ENCODE results near the gene CHST15.
A peak's percentile ranks its signal among the peaks of the same experiment; 100 is the strongest.

The CHST15 gene, protein sequence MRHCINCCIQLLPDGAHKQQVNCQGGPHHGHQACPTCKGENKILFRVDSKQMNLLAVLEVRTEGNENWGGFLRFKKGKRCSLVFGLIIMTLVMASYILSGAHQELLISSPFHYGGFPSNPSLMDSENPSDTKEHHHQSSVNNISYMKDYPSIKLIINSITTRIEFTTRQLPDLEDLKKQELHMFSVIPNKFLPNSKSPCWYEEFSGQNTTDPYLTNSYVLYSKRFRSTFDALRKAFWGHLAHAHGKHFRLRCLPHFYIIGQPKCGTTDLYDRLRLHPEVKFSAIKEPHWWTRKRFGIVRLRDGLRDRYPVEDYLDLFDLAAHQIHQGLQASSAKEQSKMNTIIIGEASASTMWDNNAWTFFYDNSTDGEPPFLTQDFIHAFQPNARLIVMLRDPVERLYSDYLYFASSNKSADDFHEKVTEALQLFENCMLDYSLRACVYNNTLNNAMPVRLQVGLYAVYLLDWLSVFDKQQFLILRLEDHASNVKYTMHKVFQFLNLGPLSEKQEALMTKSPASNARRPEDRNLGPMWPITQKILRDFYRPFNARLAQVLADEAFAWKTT

DNA sequence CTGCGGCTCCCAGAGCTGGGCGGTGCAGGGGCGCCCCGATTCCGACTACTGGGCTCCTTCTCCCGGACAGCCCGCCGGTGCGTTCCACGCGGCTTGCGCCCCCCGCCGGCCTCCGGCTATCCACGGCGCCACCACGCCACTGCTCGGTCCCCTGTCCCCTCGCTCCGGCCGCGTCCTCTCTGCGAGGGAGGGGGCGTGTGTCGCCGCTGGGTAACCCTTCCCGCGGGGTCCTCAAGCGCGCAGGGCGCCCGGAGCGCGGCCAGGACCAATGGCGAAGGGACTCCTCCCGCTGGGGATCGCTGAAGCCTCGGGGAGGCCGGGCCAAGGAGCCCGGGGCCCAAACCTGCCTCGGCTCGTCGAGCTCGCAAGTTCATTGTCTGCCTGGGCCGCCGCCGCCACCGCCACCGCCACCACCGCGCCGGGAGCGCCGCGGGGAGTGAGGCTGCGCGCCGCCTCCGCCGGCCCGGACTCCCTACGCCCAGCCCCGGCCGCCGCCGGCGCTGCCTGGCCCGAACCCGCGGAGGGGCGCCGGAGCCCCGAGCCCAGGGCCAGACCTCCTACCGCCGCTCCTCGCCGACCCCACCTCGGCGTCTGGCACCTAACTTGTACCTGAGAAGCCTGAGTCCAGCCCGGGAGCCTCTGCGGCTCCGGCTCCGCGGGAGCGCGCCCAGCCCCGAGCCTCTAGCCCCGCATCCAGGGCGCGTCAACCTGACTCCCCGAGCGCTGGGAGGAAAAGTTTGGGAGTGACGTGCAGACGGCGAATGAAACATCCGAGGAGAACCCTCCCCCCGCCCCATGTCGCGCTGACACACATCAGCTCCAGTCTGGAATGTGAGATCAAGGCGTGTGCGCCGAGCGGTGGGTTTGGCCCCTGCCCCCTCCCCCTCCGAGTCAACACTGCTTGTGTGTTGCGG is at the start of gene CHST15:
TSS of gene CHST15 (minus strand) at position 739 of the 914 bp plus-strand sequence. CDS start 47,386 bp downstream, outside the sequence.
- peak within 1 kb of the TSS; percentile 91 for H3K27ac ChIP-seq (ENCODE audit: low read depth, low read length)
- no peaks in the 10 kb centered on the region for H3K9me3 ChIP-seq (ENCODE audit: low read length)
- H3K4me1 ChIP-seq (ENCODE audit: insufficient read depth, low read length), result peaks cover 52% of the 10 kb centered on the region
- H3K4me3 ChIP-seq (ENCODE audit: low read depth in 1 of 2, low read length in 2 of 2), result peak within 1 kb of the TSS; percentile 70 to 98
- peak within 1 kb of the TSS; percentile 49 for H3K9ac ChIP-seq (ENCODE audit: low read length)
- H3K36me3 ChIP-seq (ENCODE audit: insufficient read depth, low read length), result no peaks in the 10 kb centered on the region
- H3K27me3 ChIP-seq (ENCODE audit: control insufficient read depth in 1 of 2, insufficient read depth in 2 of 2, low read length in 2 of 2), result no peaks in the 10 kb centered on the region

- no peaks in the 10 kb centered on the region for H3K9me3 ChIP-seq (ENCODE audit: low read length)
- no peak overlapping the region for H3K27ac ChIP-seq (ENCODE audit: low read depth, low read length)
- no peak overlapping the region for H3K9ac ChIP-seq (ENCODE audit: low read length)
- no peaks in the 10 kb centered on the region for H3K4me1 ChIP-seq (ENCODE audit: insufficient read depth, low read length)
- no peak overlapping the region for H3K4me3 ChIP-seq (ENCODE audit: low read depth in 1 of 2, low read length in 2 of 2)
- no peaks in the 10 kb centered on the region for H3K27me3 ChIP-seq (ENCODE audit: control insufficient read depth in 1 of 2, insufficient read depth in 2 of 2, low read length in 2 of 2)
- H3K36me3 ChIP-seq (ENCODE audit: insufficient read depth, low read length), result no peaks in the 10 kb centered on the region
These were observed 49.6 kb upstream of the CHST15 start for GRCh38 chr10:124142960-124143359.

- Histone ChIP-seq H3K36me3 (ENCODE audit: insufficient read depth, low read length) (no peaks in the 10 kb centered on the region), H3K27me3 (ENCODE audit: control insufficient read depth in 1 of 2, insufficient read depth in 2 of 2, low read length in 2 of 2) (no peaks in the 10 kb centered on the region), H3K9ac (ENCODE audit: low read length) (no peak overlapping the region), H3K9me3 (ENCODE audit: low read length) (no peaks in the 10 kb centered on the region), H3K27ac (ENCODE audit: low read depth, low read length) (no peak overlapping the region), H3K4me1 (ENCODE audit: insufficient read depth, low read length) (no peaks in the 10 kb centered on the region), H3K4me3 (ENCODE audit: low read depth in 1 of 2, low read length in 2 of 2) (no peak overlapping the region)
These were observed 48.8 kb upstream of the CHST15 start for GRCh38 chr10:124142006-124142739.

DNA sequence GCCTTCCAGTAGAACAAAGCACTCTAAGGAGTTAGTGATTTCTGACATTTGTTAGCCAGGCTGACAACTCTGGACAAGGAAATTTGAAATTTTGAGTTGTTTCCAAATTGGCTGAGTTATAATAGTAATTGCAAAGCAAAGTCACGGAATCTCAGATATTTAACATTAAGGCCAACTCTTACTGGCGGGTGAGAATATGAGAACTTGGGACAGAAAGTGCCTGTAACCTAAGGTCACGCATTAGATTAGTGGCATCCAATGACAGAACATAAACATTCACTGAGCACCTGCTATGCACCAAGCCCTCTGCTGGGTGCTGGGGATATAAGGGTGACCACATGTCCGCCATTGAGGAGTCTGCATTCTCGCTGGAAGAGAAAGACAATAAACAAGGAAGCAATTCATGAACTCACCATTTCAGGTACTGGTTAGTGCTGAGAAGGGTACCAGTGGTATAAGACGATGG is 45.5 kb upstream of the CHST15 start:
- no peak overlapping the region for H3K9ac ChIP-seq (ENCODE audit: low read length)
- no peak overlapping the region for H3K27ac ChIP-seq (ENCODE audit: low read depth, low read length)
- H3K9me3 ChIP-seq (ENCODE audit: low read length), result no peaks in the 10 kb centered on the region
- no peaks in the 10 kb centered on the region for H3K36me3 ChIP-seq (ENCODE audit: insufficient read depth, low read length)
- H3K4me3 ChIP-seq (ENCODE audit: low read depth in 1 of 2, low read length in 2 of 2), result no peak overlapping the region
- H3K4me1 ChIP-seq (ENCODE audit: insufficient read depth, low read length), result no peaks in the 10 kb centered on the region
- H3K27me3 ChIP-seq (ENCODE audit: control insufficient read depth in 1 of 2, insufficient read depth in 2 of 2, low read length in 2 of 2), result no peaks in the 10 kb centered on the region

GRCh38 chr10:124138195-124138882 is 44.9 kb upstream of the CHST15 start:
- H3K4me3 ChIP-seq (ENCODE audit: low read depth in 1 of 2, low read length in 2 of 2), result no peak overlapping the region
- no peaks in the 10 kb centered on the region for H3K4me1 ChIP-seq (ENCODE audit: insufficient read depth, low read length)
- no peak overlapping the region for H3K9ac ChIP-seq (ENCODE audit: low read length)
- no peak overlapping the region for H3K27ac ChIP-seq (ENCODE audit: low read depth, low read length)
- H3K9me3 ChIP-seq (ENCODE audit: low read length), result no peaks in the 10 kb centered on the region
- H3K36me3 ChIP-seq (ENCODE audit: insufficient read depth, low read length), result no peaks in the 10 kb centered on the region
- H3K27me3 ChIP-seq (ENCODE audit: control insufficient read depth in 1 of 2, insufficient read depth in 2 of 2, low read length in 2 of 2), result no peaks in the 10 kb centered on the region

DNA sequence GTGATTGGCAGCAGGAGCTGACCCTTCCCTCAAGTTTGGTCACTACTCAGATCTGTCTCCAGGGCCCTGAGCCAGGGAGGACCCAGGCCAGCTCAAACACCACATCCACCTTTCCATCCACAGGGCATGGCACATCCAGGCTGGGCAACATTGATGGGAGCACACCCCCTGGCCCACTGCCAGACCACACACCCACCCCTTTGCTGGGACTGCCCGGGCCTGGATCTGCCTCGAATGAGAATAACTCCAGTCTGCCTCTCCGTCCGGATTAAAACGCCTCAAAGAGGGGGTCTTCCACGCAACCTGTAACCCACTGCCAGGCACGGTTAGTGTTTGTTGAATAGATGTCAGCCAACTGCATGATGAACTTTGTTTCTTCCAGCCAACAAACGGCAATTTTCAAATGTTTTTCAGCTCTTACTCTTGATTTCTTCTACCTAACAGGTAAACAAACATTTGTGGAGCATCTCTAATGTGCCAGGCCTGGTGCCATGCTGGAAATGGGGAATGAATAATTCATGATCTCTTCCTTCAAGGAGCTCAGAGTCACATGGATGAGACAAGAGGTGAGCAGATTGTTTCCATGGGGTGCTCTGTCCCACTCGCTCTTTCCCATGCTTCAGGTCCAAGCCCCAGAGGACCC is 41.0 kb upstream of the CHST15 start:
- H3K9me3 ChIP-seq (ENCODE audit: low read length), result no peaks in the 10 kb centered on the region
- no peak overlapping the region for H3K9ac ChIP-seq (ENCODE audit: low read length)
- H3K36me3 ChIP-seq (ENCODE audit: insufficient read depth, low read length), result no peaks in the 10 kb centered on the region
- H3K4me1 ChIP-seq (ENCODE audit: insufficient read depth, low read length), result no peaks in the 10 kb centered on the region
- H3K4me3 ChIP-seq (ENCODE audit: low read depth in 1 of 2, low read length in 2 of 2), result no peak overlapping the region
- H3K27me3 ChIP-seq (ENCODE audit: control insufficient read depth in 1 of 2, insufficient read depth in 2 of 2, low read length in 2 of 2), result no peaks in the 10 kb centered on the region
- H3K27ac ChIP-seq (ENCODE audit: low read depth, low read length), result no peak overlapping the region

DNA sequence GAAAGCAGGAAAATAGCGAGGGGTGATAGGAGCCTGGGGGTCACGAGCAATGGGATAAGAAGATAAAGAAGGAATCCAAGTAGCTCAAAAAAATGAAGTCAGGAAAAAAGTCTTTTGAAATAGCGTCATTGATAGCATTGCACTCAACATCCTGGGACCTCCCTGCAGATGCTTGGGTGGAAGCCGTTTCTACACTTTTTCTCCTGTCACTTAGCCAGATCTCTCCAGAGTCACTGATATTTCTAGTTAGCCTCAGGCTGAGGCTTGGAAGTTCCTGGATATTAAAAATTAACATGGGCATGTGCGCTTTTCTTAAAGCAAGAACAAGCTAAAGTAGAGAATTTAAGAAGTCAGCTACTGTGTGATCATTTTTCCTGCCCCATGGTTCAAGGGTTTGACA is 39.5 kb upstream of the CHST15 start:
- no peaks in the 10 kb centered on the region for H3K36me3 ChIP-seq (ENCODE audit: insufficient read depth, low read length)
- no peak overlapping the region for H3K4me3 ChIP-seq (ENCODE audit: low read depth in 1 of 2, low read length in 2 of 2)
- H3K9ac ChIP-seq (ENCODE audit: low read length), result no peak overlapping the region
- H3K9me3 ChIP-seq (ENCODE audit: low read length), result no peaks in the 10 kb centered on the region
- no peak overlapping the region for H3K27ac ChIP-seq (ENCODE audit: low read depth, low read length)
- no peaks in the 10 kb centered on the region for H3K27me3 ChIP-seq (ENCODE audit: control insufficient read depth in 1 of 2, insufficient read depth in 2 of 2, low read length in 2 of 2)
- no peaks in the 10 kb centered on the region for H3K4me1 ChIP-seq (ENCODE audit: insufficient read depth, low read length)

GRCh38 chr10:124132306-124132705 is 38.9 kb upstream of the CHST15 start:
- Histone ChIP-seq H3K27me3 (ENCODE audit: control insufficient read depth in 1 of 2, insufficient read depth in 2 of 2, low read length in 2 of 2) (no peaks in the 10 kb centered on the region), H3K9ac (ENCODE audit: low read length) (no peak overlapping the region), H3K4me1 (ENCODE audit: insufficient read depth, low read length) (no peaks in the 10 kb centered on the region), H3K9me3 (ENCODE audit: low read length) (no peaks in the 10 kb centered on the region), H3K4me3 (ENCODE audit: low read depth in 1 of 2, low read length in 2 of 2) (no peak overlapping the region), H3K36me3 (ENCODE audit: insufficient read depth, low read length) (no peaks in the 10 kb centered on the region), H3K27ac (ENCODE audit: low read depth, low read length) (no peak overlapping the region)

- Histone ChIP-seq H3K27ac (ENCODE audit: low read depth, low read length) (no peak overlapping the region), H3K27me3 (ENCODE audit: control insufficient read depth in 1 of 2, insufficient read depth in 2 of 2, low read length in 2 of 2) (no peaks in the 10 kb centered on the region), H3K9me3 (ENCODE audit: low read length) (no peaks in the 10 kb centered on the region), H3K4me3 (ENCODE audit: low read depth in 1 of 2, low read length in 2 of 2) (no peak overlapping the region), H3K36me3 (ENCODE audit: insufficient read depth, low read length) (no peaks in the 10 kb centered on the region), H3K9ac (ENCODE audit: low read length) (no peak overlapping the region), H3K4me1 (ENCODE audit: insufficient read depth, low read length) (no peaks in the 10 kb centered on the region)
These were observed 37.8 kb upstream of the CHST15 start for GRCh38 chr10:124131172-124131571.

GRCh38 chr10:124130198-124130900 is 37.0 kb upstream of the CHST15 start:
- Histone ChIP-seq H3K4me1 (ENCODE audit: insufficient read depth, low read length) (no peaks in the 10 kb centered on the region), H3K27ac (ENCODE audit: low read depth, low read length) (no peak overlapping the region), H3K4me3 (ENCODE audit: low read depth in 1 of 2, low read length in 2 of 2) (no peak overlapping the region), H3K36me3 (ENCODE audit: insufficient read depth, low read length) (no peaks in the 10 kb centered on the region), H3K27me3 (ENCODE audit: control insufficient read depth in 1 of 2, insufficient read depth in 2 of 2, low read length in 2 of 2) (no peaks in the 10 kb centered on the region), H3K9ac (ENCODE audit: low read length) (no peak overlapping the region), H3K9me3 (ENCODE audit: low read length) (no peaks in the 10 kb centered on the region)

All from muscle layer of colon (tissue), 2 donors.